ENCODE data around the gene LRRC10. TPM values are rescaled to one million over a fixed set of nuclear protein-coding genes. Genes with fewer than 3 reads are reported as not detected.

LRRC10 gene
- total RNA-seq, 1 experiment from 2014 or later = not detected

DNA sequence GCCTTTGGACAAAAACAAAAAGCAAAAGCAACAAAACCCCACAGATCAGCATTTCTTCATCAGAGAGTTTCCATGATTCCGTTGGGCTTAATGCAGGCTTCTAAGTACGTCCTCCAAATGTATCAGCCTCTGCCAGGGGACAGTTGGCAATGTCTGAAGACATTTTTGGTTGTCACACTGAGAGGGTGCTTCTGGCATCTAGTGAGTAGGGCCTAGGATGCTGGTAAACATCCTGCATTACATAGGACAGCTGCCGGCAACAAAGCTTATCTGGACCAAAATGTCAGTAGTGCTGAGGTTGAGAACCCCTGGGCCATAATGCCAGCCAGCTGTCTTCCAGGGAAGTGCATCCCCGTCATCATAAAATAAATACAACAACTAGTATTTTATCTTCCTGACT lies 9.4 kb upstream of the LRRC10 start:
- H2AFZ ChIP-seq = no peak overlapping the region
- H3K4me1 ChIP-seq (replicated peaks; ENCODE audit: insufficient read depth) = no peaks in the 10 kb centered on the region
- TF ChIP-seq, protein P1, sequence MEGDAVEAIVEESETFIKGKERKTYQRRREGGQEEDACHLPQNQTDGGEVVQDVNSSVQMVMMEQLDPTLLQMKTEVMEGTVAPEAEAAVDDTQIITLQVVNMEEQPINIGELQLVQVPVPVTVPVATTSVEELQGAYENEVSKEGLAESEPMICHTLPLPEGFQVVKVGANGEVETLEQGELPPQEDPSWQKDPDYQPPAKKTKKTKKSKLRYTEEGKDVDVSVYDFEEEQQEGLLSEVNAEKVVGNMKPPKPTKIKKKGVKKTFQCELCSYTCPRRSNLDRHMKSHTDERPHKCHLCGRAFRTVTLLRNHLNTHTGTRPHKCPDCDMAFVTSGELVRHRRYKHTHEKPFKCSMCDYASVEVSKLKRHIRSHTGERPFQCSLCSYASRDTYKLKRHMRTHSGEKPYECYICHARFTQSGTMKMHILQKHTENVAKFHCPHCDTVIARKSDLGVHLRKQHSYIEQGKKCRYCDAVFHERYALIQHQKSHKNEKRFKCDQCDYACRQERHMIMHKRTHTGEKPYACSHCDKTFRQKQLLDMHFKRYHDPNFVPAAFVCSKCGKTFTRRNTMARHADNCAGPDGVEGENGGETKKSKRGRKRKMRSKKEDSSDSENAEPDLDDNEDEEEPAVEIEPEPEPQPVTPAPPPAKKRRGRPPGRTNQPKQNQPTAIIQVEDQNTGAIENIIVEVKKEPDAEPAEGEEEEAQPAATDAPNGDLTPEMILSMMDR (conservative IDR thresholded peaks at IDR 0.05) = no peak
- intact Hi-C loops (cut with micrococcal nuclease; ENCODE audit: unreplicated experiment) = no loop called here
- no peak for DNase-seq
- no peaks in the 10 kb centered on the region for H3K9me3 ChIP-seq (ENCODE audit: insufficient read depth, low read depth)
- BruUV-seq (replicated peaks) = no TSS peak
- ChIA-PET POLR2A (ENCODE audit: unreplicated experiment) (no interaction called here), CTCF (no interaction called here)
- H3K4me3 ChIP-seq = no peak overlapping the region
- no peak overlapping the region for H3K27ac ChIP-seq
- H3K9me2 ChIP-seq (ENCODE audit: insufficient read depth) = no peaks in the 10 kb centered on the region
- H3K4me2 ChIP-seq = no peak overlapping the region
- H3F3A ChIP-seq (ENCODE audit: insufficient read depth, low read depth) = no peaks in the 10 kb centered on the region
- peaks cover 17% of the 10 kb centered on the region; the same call in 1 of the 2 replicates for H3K27me3 ChIP-seq (ENCODE audit: insufficient read depth, low read depth)
- H4K20me1 ChIP-seq (ENCODE audit: insufficient read depth) = no peaks in the 10 kb centered on the region
- H3K36me3 ChIP-seq (ENCODE audit: low read depth) = no peaks in the 10 kb centered on the region
- H3K79me2 ChIP-seq (ENCODE audit: low read depth) = no peaks in the 10 kb centered on the region

DNA sequence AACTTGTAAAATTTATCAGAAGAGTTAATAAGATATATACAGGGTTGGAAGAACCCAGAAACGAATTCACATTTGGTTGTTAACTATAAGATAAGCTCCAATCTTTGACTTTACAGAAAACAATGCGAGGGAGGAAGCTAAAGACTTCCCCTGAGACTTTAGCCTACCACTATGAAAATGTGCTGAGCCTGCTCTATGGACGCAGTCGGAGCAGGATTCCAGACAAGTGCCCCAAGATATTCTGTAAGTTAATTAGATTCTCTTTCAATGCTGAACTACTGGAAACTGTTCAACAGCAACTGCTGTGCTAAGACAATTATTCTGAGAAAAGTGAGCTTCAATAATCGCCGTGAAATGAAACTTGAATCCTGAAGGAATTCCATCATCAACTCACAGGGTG lies 8.3 kb upstream of the LRRC10 start:
- Histone ChIP-seq H3K9me2 (ENCODE audit: insufficient read depth) (no peaks in the 10 kb centered on the region), H3K27ac (no peak overlapping the region), H3K9me3 (ENCODE audit: insufficient read depth, low read depth) (no peaks in the 10 kb centered on the region), H3K4me1 (replicated peaks; ENCODE audit: insufficient read depth) (no peaks in the 10 kb centered on the region), H3F3A (ENCODE audit: insufficient read depth, low read depth) (no peaks in the 10 kb centered on the region), H2AFZ (no peak overlapping the region), H3K4me2 (no peak overlapping the region), H3K4me3 (no peak overlapping the region), H3K27me3 (ENCODE audit: insufficient read depth, low read depth) (peaks cover 17% of the 10 kb centered on the region; the same call in 1 of the 2 replicates), H3K79me2 (ENCODE audit: low read depth) (no peaks in the 10 kb centered on the region), H4K20me1 (ENCODE audit: insufficient read depth) (no peaks in the 10 kb centered on the region), H3K36me3 (ENCODE audit: low read depth) (no peaks in the 10 kb centered on the region)
- intact Hi-C loops (cut with micrococcal nuclease; ENCODE audit: unreplicated experiment) = no loop called here
- CTCF ChIA-PET = no interaction called here
- POLR2A ChIA-PET (ENCODE audit: unreplicated experiment) = no interaction called here
- DNase-seq = no peak
- TF ChIP-seq, protein P1 (conservative IDR thresholded peaks at IDR 0.05) = no peak
- TF ChIP-seq EZH2 (IDR thresholded peaks at IDR 0.05; ENCODE audit: low read depth) = no peak
- no TSS peak for BruUV-seq (replicated peaks)

DNA sequence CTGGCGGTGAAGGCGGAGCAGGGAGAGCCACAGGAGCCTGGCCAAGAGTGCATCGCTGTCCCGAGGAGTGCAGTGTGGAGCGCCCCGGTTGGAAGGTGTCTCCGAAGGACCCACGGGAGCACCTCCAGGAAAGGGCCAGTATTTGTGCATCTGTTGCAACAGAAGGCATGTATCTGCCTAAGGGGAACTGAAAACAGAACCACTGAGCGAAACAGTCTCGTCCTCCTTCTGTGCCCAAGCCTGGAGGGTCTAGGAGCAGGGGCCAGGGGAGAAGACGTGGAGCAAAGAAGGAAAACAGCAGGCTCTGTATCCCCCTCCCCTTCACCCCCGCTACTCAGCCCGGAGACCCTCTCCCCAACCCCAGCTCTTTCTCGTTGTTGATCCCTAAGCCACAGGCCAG lies 5.3 kb upstream of the LRRC10 start:
- H3K9me3 ChIP-seq (ENCODE audit: insufficient read depth, low read depth) = no peaks in the 10 kb centered on the region
- no peaks in the 10 kb centered on the region for H3K36me3 ChIP-seq (ENCODE audit: low read depth)
- no peaks in the 10 kb centered on the region for H4K20me1 ChIP-seq (ENCODE audit: insufficient read depth)
- H3K4me1 ChIP-seq (replicated peaks; ENCODE audit: insufficient read depth) = no peaks in the 10 kb centered on the region
- no peak overlapping the region for H3K27ac ChIP-seq
- H3K9me2 ChIP-seq (ENCODE audit: insufficient read depth) = no peaks in the 10 kb centered on the region
- ChIA-PET POLR2A (ENCODE audit: unreplicated experiment) (interaction anchor here (0.6 kb wide), 1 partner anchor 1575 kb away, joined by 3 read pairs; no protein-coding TSS in a partner anchor), CTCF (no interaction called here)
- intact Hi-C loops (cut with micrococcal nuclease; ENCODE audit: unreplicated experiment) = no loop called here
- no peak for DNase-seq
- BruUV-seq (replicated peaks) = no TSS peak
- peaks cover 17% of the 10 kb centered on the region; the same call in 1 of the 2 replicates for H3K27me3 ChIP-seq (ENCODE audit: insufficient read depth, low read depth)
- no peak overlapping the region for H3K4me3 ChIP-seq
- no peak overlapping the region; the same call in 1 of the 2 replicates for H2AFZ ChIP-seq
- no peaks in the 10 kb centered on the region for H3K79me2 ChIP-seq (ENCODE audit: low read depth)
- no peak for TF ChIP-seq EZH2 (IDR thresholded peaks at IDR 0.05; ENCODE audit: low read depth)
- TF ChIP-seq, protein P1 (conservative IDR thresholded peaks at IDR 0.05) = no peak
- H3F3A ChIP-seq (ENCODE audit: insufficient read depth, low read depth) = no peaks in the 10 kb centered on the region
- no peak overlapping the region for H3K4me2 ChIP-seq
